HCT116 (cell line): ENCODE data around the gene NT5E. TPM values are rescaled to one million over a fixed set of nuclear protein-coding genes. Genes with fewer than 3 reads are reported as not detected.

ENCODE experiments used
- ATAC-seq: fragments of 200-7000 bp; cut with Tn5 transposase; 2 replicates; pipeline ENCODE4 v1.9.1; 2020; ENCODE audit warnings: mild to moderate bottlenecking, moderate library complexity
- BruUV-seq: library from RNA; stranded (reverse); fragments of 400-500 nt; replicated peaks from 2 replicates; lab custom pipeline; 2021; lab: Mats Ljungman, UMichigan
- CTCF ChIA-PET: fragments of 300-600 bp; sonication (Branson Sonifier 250); formaldehyde crosslinking; loops from one replicate; lab custom pipeline; 2021; ENCODE audit warnings: antibody characterized with exemption; lab: Charles Lee
- POLR2A ChIA-PET: fragments of 300-600, 350-600 bp; sonication (Branson Sonifier 250); formaldehyde crosslinking; loops from one replicate; lab custom pipeline; 2021; ENCODE audit warnings: antibody characterized with exemption; lab: Charles Lee
- RAD21 ChIA-PET, 2 experiments: fragments of 300-600 bp; sonication (Branson Sonifier 250); formaldehyde crosslinking; loops; one replicate each; lab custom pipeline; 2023; ENCODE audit warnings: low total read pairs in 2 of 2; ENCODE audit not compliant: uncharacterized antibody in 2 of 2, unreplicated experiment in 2 of 2, low non-redundant PET in 1 of 2; lab: Charles Lee
- DNase-seq: peaks from one replicate; pipeline ENCODE4 v3.0.0-alpha.2; 2010; ENCODE audit warnings: low read depth, low spot score
- H2AFZ ChIP-seq: fragments of 200-600 bp; shearing (Covaris generic), sonication (generic); 2 replicates; pipeline ENCODE4 v1.6.1; 2017; ENCODE audit warnings: low read depth, mixed run types, mixed read lengths, antibody characterized with exemption, low read length; ENCODE audit not compliant: poor library complexity, severe bottlenecking
- H3K27ac ChIP-seq: 2 replicates; pipeline ENCODE4 v1.5.1; 2012; ENCODE audit warnings: low read depth, low read length
- H3K27me3 ChIP-seq: fragments of 200-600 bp; sonication (generic); 2 replicates; pipeline ENCODE4 v1.6.1; 2016; ENCODE audit warnings: mixed run types, low read length, mixed read lengths; ENCODE audit not compliant: insufficient read depth
- H3K36me3 ChIP-seq, 2 experiments: fragments of 200-500 bp in 1 of 2; fragments of 200-600 bp in 1 of 2; sonication (Bioruptor generic) in 1 of 2; sonication (generic) in 1 of 2; 2 replicates each; pipeline versions ENCODE4 v1.5.1 to v1.6.1; 2014 to 2016; ENCODE audit warnings: low read length in 2 of 2, inconsistent platforms in 1 of 2, mixed read lengths in 1 of 2, mixed run types in 1 of 2; ENCODE audit not compliant: insufficient read depth in 2 of 2, control insufficient read depth in 1 of 2
- H3K4me1 ChIP-seq, 2 experiments: fragments of 200-600 bp in 1 of 2; sonication (generic) in 1 of 2; 2 replicates each; pipeline versions ENCODE4 v1.5.1 to v1.6.1; 2012 to 2017; ENCODE audit warnings: low read length in 2 of 2, inconsistent platforms in 1 of 2, mild to moderate bottlenecking in 1 of 2, mixed read lengths in 1 of 2, mixed run types in 1 of 2, moderate library complexity in 1 of 2; ENCODE audit not compliant: insufficient read depth in 2 of 2, control insufficient read depth in 1 of 2
- H3K4me2 ChIP-seq: fragments of 200-600 bp; sonication (generic); 2 replicates; pipeline ENCODE4 v1.6.1; 2017; ENCODE audit warnings: mixed run types, low read length, mixed read lengths
- H3K4me3 ChIP-seq, 2 experiments: fragments of 200-600 bp in 1 of 2; sonication (generic) in 1 of 2; replicated peaks in 1 of 2; 2 replicates each; pipeline ENCODE4 v1.5.1; 2011 to 2016; ENCODE audit warnings: low read length in 2 of 2, control low read depth in 1 of 2, low read depth in 1 of 2, mild to moderate bottlenecking in 1 of 2, mixed read lengths in 1 of 2, mixed run types in 1 of 2
- H3K79me2 ChIP-seq: fragments of 200-600 bp; sonication (generic); 2 replicates; pipeline ENCODE4 v1.6.1; 2017; ENCODE audit warnings: mild to moderate bottlenecking, mixed run types, low read length, moderate library complexity, mixed read lengths; ENCODE audit not compliant: insufficient read depth
- H3K9ac ChIP-seq: fragments of 200-600 bp; sonication (generic); 2 replicates; pipeline ENCODE4 v1.6.1; 2016; ENCODE audit warnings: low read length, mixed read lengths
- H3K9me2 ChIP-seq: fragments of 200-600 bp; sonication (generic), shearing (Covaris generic); 2 replicates; pipeline ENCODE4 v1.6.1; 2017; ENCODE audit warnings: mixed run types, mild to moderate bottlenecking, moderate library complexity; ENCODE audit not compliant: insufficient read depth
- H3K9me3 ChIP-seq, 2 experiments: fragments of 200-500 bp in 1 of 2; fragments of 200-600 bp in 1 of 2; sonication (Bioruptor generic) in 1 of 2; sonication (generic) in 1 of 2; 2 replicates each; pipeline ENCODE4 v1.6.1; 2014 to 2017; ENCODE audit warnings: low read length in 2 of 2, mixed read lengths in 2 of 2, inconsistent platforms in 1 of 2, low read depth in 1 of 2, mild to moderate bottlenecking in 1 of 2, mixed run types in 1 of 2, moderate library complexity in 1 of 2; ENCODE audit not compliant: control insufficient read depth in 1 of 2, insufficient read depth in 1 of 2
- H4K20me1 ChIP-seq: fragments of 200-600 bp; sonication (generic), shearing (Covaris generic); 2 replicates; pipeline ENCODE4 v1.6.1; 2017; ENCODE audit warnings: mixed run types, mild to moderate bottlenecking, moderate library complexity; ENCODE audit not compliant: insufficient read depth
- ATF3 ChIP-seq: IDR thresholded peaks from 2 replicates; pipeline ENCODE4 v1.6.1; 2012
- CBX3 ChIP-seq: IDR thresholded peaks from 2 replicates; pipeline ENCODE4 v1.6.1; 2012; ENCODE audit warnings: low read depth
- CEBPB ChIP-seq: IDR thresholded peaks from 2 replicates; pipeline ENCODE4 v1.6.1; 2012; ENCODE audit warnings: low read depth
- CTCF ChIP-seq, 3 experiments: fragments of 200-600 bp in 1 of 3; sonication (generic) in 1 of 3; IDR thresholded peaks in 2 of 3; conservative IDR thresholded peaks in 1 of 3; 2 replicates each; pipeline ENCODE4 v1.5.1; 2012 to 2017; ENCODE audit warnings: low read depth in 2 of 3, low read length in 2 of 3, antibody characterized with exemption in 1 of 3, borderline replicate concordance in 1 of 3, control low read depth in 1 of 3, mild to moderate bottlenecking in 1 of 3, mixed read lengths in 1 of 3, mixed run types in 1 of 3, moderate library complexity in 1 of 3; ENCODE audit not compliant: insufficient read depth in 1 of 3
- EGR1 ChIP-seq: IDR thresholded peaks from 2 replicates; pipeline ENCODE4 v1.6.1; 2012; ENCODE audit warnings: low read depth
- EZH2 ChIP-seq: fragments of 200-600 bp; sonication (generic); IDR thresholded peaks from 2 replicates; pipeline ENCODE4 v1.6.1; 2017; ENCODE audit warnings: antibody characterized with exemption, mixed run types
- FOSL1 ChIP-seq: IDR thresholded peaks from 2 replicates; pipeline ENCODE4 v1.6.1; 2012; ENCODE audit warnings: low read depth
- JUND ChIP-seq: IDR thresholded peaks from 2 replicates; pipeline ENCODE4 v1.6.1; 2012
- POLR2A ChIP-seq: IDR thresholded peaks from 2 replicates; pipeline ENCODE4 v1.7.0; 2011; ENCODE audit warnings: borderline replicate concordance; ENCODE audit not compliant: insufficient read depth, insufficient read length; ENCODE audit errors: extremely low read depth
- POLR2AphosphoS5 ChIP-seq: IDR thresholded peaks from 2 replicates; pipeline ENCODE4 v1.6.1; 2011; ENCODE audit warnings: mild to moderate bottlenecking, low read depth, low read length, moderate library complexity
- RAD21 ChIP-seq: IDR thresholded peaks from 2 replicates; pipeline ENCODE4 v1.6.1; 2012; ENCODE audit warnings: low read depth, mild to moderate bottlenecking
- SIN3A ChIP-seq: IDR thresholded peaks from 2 replicates; pipeline ENCODE4 v1.6.1; 2012; ENCODE audit warnings: low read depth
- SP1 ChIP-seq: IDR thresholded peaks from 2 replicates; pipeline ENCODE4 v1.6.1; 2012; ENCODE audit warnings: low read depth
- SRF ChIP-seq: IDR thresholded peaks from 2 replicates; pipeline ENCODE4 v1.6.1; 2012; ENCODE audit warnings: low read depth
- YY1 ChIP-seq: IDR thresholded peaks from 2 replicates; pipeline ENCODE4 v1.6.1; 2011; ENCODE audit warnings: low read length, low read depth, moderate library complexity, mild to moderate bottlenecking; ENCODE audit not compliant: insufficient replicate concordance; ENCODE audit errors: extremely low read depth
- ZBTB33 ChIP-seq: IDR thresholded peaks from 2 replicates; pipeline ENCODE4 v1.6.1; 2011; ENCODE audit warnings: mild to moderate bottlenecking, low read length, moderate library complexity; ENCODE audit not compliant: insufficient replicate concordance; ENCODE audit errors: extremely low read depth
- ZFX ChIP-seq: fragments of 450-650 bp; IDR thresholded peaks from 2 replicates; pipeline ENCODE4 v1.6.1; 2017
- ZNF274 ChIP-seq: fragments of 200-500 bp; sonication (Bioruptor generic); IDR thresholded peaks from 2 replicates; pipeline ENCODE4 v1.6.1; 2014; ENCODE audit warnings: mild to moderate bottlenecking, low read depth, low read length, inconsistent platforms
- intact Hi-C: fragments of 100-400 bp; cut with micrococcal nuclease; formaldehyde crosslinking; loops from 2 replicates; pipeline ENCODE4 v1.10.0; 2022
- total RNA-seq: library from RNA; stranded (reverse); gene quantifications from one replicate; pipeline ENCODE4 v1.2.1, GENCODE V29; 2021; ENCODE audit not compliant: unreplicated experiment

The NT5E gene
- total RNA-seq, 1 experiment from 2014 or later: 68.2 TPM

- no peaks in the 10 kb centered on the region for H3K79me2 ChIP-seq
- no peak overlapping the region for H3K4me3 ChIP-seq
- TF ChIP-seq SP1: no peak
- no peak; the same call in 1 of the 2 replicates for TF ChIP-seq POLR2AphosphoS5
- RAD21 ChIA-PET: no interaction called here
- DNase-seq (no peak), ATAC-seq (no peak)
- BruUV-seq: no TSS peak
- no peak overlapping the region for H3K4me2 ChIP-seq
- H2AFZ ChIP-seq: no peak overlapping the region
- no peaks in the 10 kb centered on the region for H3K27me3 ChIP-seq
- no peaks in the 10 kb centered on the region for H3K9me3 ChIP-seq
- H3K27ac ChIP-seq: no peak overlapping the region
- CTCF ChIA-PET: interaction anchor here (1.7 to 5.2 kb wide), 2 partner anchors 13 to 141 kb away, joined by 7 to 26 read pairs; no protein-coding TSS in a partner anchor
- H3K9ac ChIP-seq: no peak overlapping the region
- POLR2A ChIA-PET: no interaction called here
- H3K36me3 ChIP-seq: peaks cover 0 to 11% of the 10 kb centered on the region in 2 experiments; a peak in 1 of 4 replicates
- intact Hi-C loops: no loop called here
- H3K4me1 ChIP-seq: peaks cover 31% of the 10 kb centered on the region in 2 experiments
- no peaks in the 10 kb centered on the region for H4K20me1 ChIP-seq
- no peaks in the 10 kb centered on the region for H3K9me2 ChIP-seq
Measured at GRCh38 chr6:85496009-85496579, 46.2 kb downstream of the NT5E start.

- no peaks in the 10 kb centered on the region for H3K9me3 ChIP-seq
- TF ChIP-seq SRF: no peak
- no peak for TF ChIP-seq EGR1
- TF ChIP-seq ZNF274: no peak
- TF ChIP-seq CBX3: no peak
- no peak for TF ChIP-seq JUND
- no peak for TF ChIP-seq CTCF (IDR thresholded peaks at IDR 0.05 in 2 of 3, conservative IDR thresholded peaks at IDR 0.05 in 1 of 3; ENCODE audit: borderline replicate concordance in 1 of 3, insufficient read depth in 1 of 3, low read depth in 2 of 3, low read length in 2 of 3)
- TF ChIP-seq POLR2AphosphoS5: no peak
- TF ChIP-seq POLR2A: no peak
- no peak for TF ChIP-seq ATF3
- no peak for TF ChIP-seq YY1
- no peak for TF ChIP-seq CEBPB
- no peak for TF ChIP-seq ZFX
- no peak for TF ChIP-seq SP1
- no peak for TF ChIP-seq EZH2
- no peak for TF ChIP-seq SIN3A
- no peak for TF ChIP-seq FOSL1
- TF ChIP-seq ZBTB33: no peak
- TF ChIP-seq RAD21: no peak
Measured at GRCh38 chr6:85496856-85497255, 47.0 kb downstream of the NT5E start.

More at GRCh38 chr6:85496856-85497255, 47.0 kb downstream of the NT5E start:
- Histone ChIP-seq H3K27me3 (no peaks in the 10 kb centered on the region), H3K36me3 (peaks cover 0 to 11% of the 10 kb centered on the region in 2 experiments; a peak in 1 of 4 replicates), H3K79me2 (no peaks in the 10 kb centered on the region), H3K27ac (no peak overlapping the region), H3K4me2 (no peak overlapping the region), H3K4me1 (peaks cover 24 to 26% of the 10 kb centered on the region in 2 experiments), H2AFZ (no peak overlapping the region), H3K4me3 (no peak overlapping the region), H3K9me2 (no peaks in the 10 kb centered on the region), H4K20me1 (no peaks in the 10 kb centered on the region), H3K9ac (no peak overlapping the region)
- POLR2A ChIA-PET: no interaction called here
- no peak for ATAC-seq
- CTCF ChIA-PET: interaction anchor here (1.0 kb wide), 1 partner anchor 14 kb away, joined by 4 read pairs; no protein-coding TSS in a partner anchor
- intact Hi-C loops: no loop called here
- DNase-seq: no peak
- RAD21 ChIA-PET: no interaction called here
- BruUV-seq: no TSS peak
